Fibroblast of upper back skin (primary cell): ENCODE data around the gene KLRC1.
"Not testable (repeated sequence)": the region's sequence is repeated elsewhere in the genome, so short reads cannot be mapped to it uniquely, and the experiment has no call there.

Source experiments
- DNase-seq: peaks from one replicate; pipeline ENCODE4 v3.0.0-alpha.2; 2013

Gene KLRC1

GRCh38 chr12:10420334-10420733 is 32.8 kb downstream of the KLRC1 start, which contains the start of gene KLRC3:
Gene KLRC3 (minus strand): TSS chr12:10420595. CDS start chr12:10420550, 45 bp downstream.
- peak; percentile 16 for DNase-seq

GRCh38 chr12:10409392-10409791 is 43.8 kb downstream of the KLRC1 start, which contains the start of gene KLRC4:
Gene KLRC4 (minus strand): TSS chr12:10409757. CDS start chr12:10409575, 182 bp downstream.
- DNase-seq = no peak

- DNase-seq = no peak
Measured at GRCh38 chr12:10408842-10409241, 44.3 kb downstream of the KLRC1 start.

- DNase-seq = no peak
Measured at GRCh38 chr12:10406725-10407124, 46.5 kb downstream of the KLRC1 start.

- DNase-seq = no peak
Measured at GRCh38 chr12:10405294-10405693, 47.9 kb downstream of the KLRC1 start.

- no peak for DNase-seq
Measured at GRCh38 chr12:10404798-10405197, 48.4 kb downstream of the KLRC1 start.

- no peak for DNase-seq
Measured at GRCh38 chr12:10400829-10401228, 52.3 kb downstream of the KLRC1 start.

- DNase-seq = no peak
Measured at GRCh38 chr12:10398168-10398567, 55.0 kb downstream of the KLRC1 start.

- DNase-seq = no peak
Measured at GRCh38 chr12:10397296-10397695, 55.9 kb downstream of the KLRC1 start.

- DNase-seq = not testable (repeated sequence)
Measured at GRCh38 chr12:10396176-10396575, 57.0 kb downstream of the KLRC1 start.
